HepG2 (cell line): ENCODE results near the gene TPCN2. TPM values are rescaled to one million over a fixed set of nuclear protein-coding genes. Genes with fewer than 3 reads are reported as not detected.

Source experiments
- GATA4 ChIP-seq: sonication (generic); IDR thresholded peaks from 2 replicates; pipeline ENCODE4 v1.6.1; 2016; ENCODE audit warnings: antibody characterized with exemption, low read depth, borderline replicate concordance
- HNRNPUL1 ChIP-seq: fragments of 200-400 bp; formaldehyde crosslinking; IDR thresholded peaks from 2 replicates; pipeline ENCODE4 v1.6.1; 2017; ENCODE audit warnings: low read depth, mild to moderate bottlenecking, low read length, moderate library complexity
- IKZF4 ChIP-seq: sonication (generic); formaldehyde crosslinking; IDR thresholded peaks from 2 replicates; pipeline ENCODE4 v1.5.1; 2020; ENCODE audit warnings: borderline replicate concordance, mild to moderate bottlenecking, low read depth, missing genetic modification reagents; ENCODE audit errors: not compliant biosample characterization
- MEIS2 ChIP-seq: sonication (generic); formaldehyde crosslinking; IDR thresholded peaks from 2 replicates; pipeline ENCODE4 v1.9.0; 2021; ENCODE audit warnings: mild to moderate bottlenecking, missing genetic modification reagents
- MIER2 ChIP-seq: IDR thresholded peaks from 2 replicates; pipeline ENCODE4 v1.6.1; 2016; ENCODE audit warnings: missing biosample characterization, missing genetic modification reagents
- PCBP2 ChIP-seq: fragments of 200-400 bp; formaldehyde crosslinking; optimal IDR thresholded peaks from 2 replicates; pipeline ENCODE3; 2018; ENCODE audit warnings: low read length, low read depth; ENCODE audit not compliant: poor library complexity, severe bottlenecking
- PPARG ChIP-seq: conservative IDR thresholded peaks from 2 replicates; pipeline ENCODE4 v1.6.1; 2016; ENCODE audit warnings: missing biosample characterization, missing genetic modification reagents
- REL ChIP-seq: sonication (generic); formaldehyde crosslinking; conservative IDR thresholded peaks from 2 replicates; pipeline ENCODE4 v1.8.0; 2022; ENCODE audit warnings: mild to moderate bottlenecking, missing genetic modification reagents, moderate library complexity
- ZNF317 ChIP-seq: sonication (generic); formaldehyde crosslinking; IDR thresholded peaks from 2 replicates; pipeline ENCODE4 v1.5.0; 2020; ENCODE audit warnings: mild to moderate bottlenecking, missing genetic modification reagents
- ZNF510 ChIP-seq: sonication (generic); formaldehyde crosslinking; IDR thresholded peaks from 2 replicates; pipeline ENCODE4 v1.4.0; 2020; ENCODE audit warnings: low read depth, mild to moderate bottlenecking, missing genetic modification reagents
- ZNF614 ChIP-seq: IDR thresholded peaks from 2 replicates; pipeline ENCODE4 v1.6.1; 2018; ENCODE audit warnings: missing biosample characterization, missing genetic modification reagents, inconsistent platforms, borderline replicate concordance
- ZNF704 ChIP-seq: sonication (generic); formaldehyde crosslinking; IDR thresholded peaks from 2 replicates; pipeline ENCODE4 v1.8.1; 2023; ENCODE audit warnings: mild to moderate bottlenecking, inconsistent platforms, moderate library complexity, missing genetic modification reagents, borderline replicate concordance
- ZNF773 ChIP-seq: sonication (generic); formaldehyde crosslinking; IDR thresholded peaks from 2 replicates; pipeline ENCODE4 v1.4.0; 2020; ENCODE audit warnings: missing genetic modification reagents, borderline replicate concordance
- ZNF839 ChIP-seq: sonication (generic); formaldehyde crosslinking; IDR thresholded peaks from 2 replicates; pipeline ENCODE4 v1.4.0; 2020; ENCODE audit warnings: missing genetic modification reagents, mild to moderate bottlenecking, borderline replicate concordance
- ZNF879 ChIP-seq: sonication (generic); formaldehyde crosslinking; IDR thresholded peaks from 2 replicates; pipeline ENCODE4 v1.8.1; 2023; ENCODE audit warnings: missing genetic modification reagents
- polyA plus RNA-seq, 8 experiments: library from polyadenylated mRNA; depleted of rRNA in 3 of 8; stranded (reverse) in 7 of 8; unstranded in 1 of 8; fragments of >200 nt; fragmentation: Illumina TruSeq in 4 of 8; extraction: Trizol in 4 of 8; gene quantifications; 2 replicates each; pipeline versions ENCODE4 v1.2.1 to v1.2.3, GENCODE V29; 2011 to 2016; ENCODE audit warnings: low read depth in 4 of 8, missing spikeins in 1 of 8, mixed read lengths in 1 of 8; ENCODE audit not compliant: insufficient read depth in 1 of 8
- total RNA-seq, 5 experiments: library from RNA; depleted of rRNA; stranded (reverse); fragments of >200 nt; fragmentation: Illumina TruSeq; extraction: Trizol; gene quantifications; 2 replicates each; pipeline ENCODE4 v1.2.3, GENCODE V29; 2016; ENCODE audit warnings: low read depth in 1 of 5
- TF ChIP-seq, protein P1 (sequence below), 2 experiments: sonication (generic) in 1 of 2; formaldehyde crosslinking in 1 of 2; IDR thresholded peaks; 2 replicates each; pipeline versions ENCODE4 v1.6.1 to v1.9.0; 2014 to 2022; ENCODE audit warnings: antibody characterized with exemption in 1 of 2, borderline replicate concordance in 1 of 2, inconsistent platforms in 1 of 2, low read depth in 1 of 2, missing genetic modification reagents in 1 of 2
- TF ChIP-seq, protein P2 (sequence below): sonication (generic); formaldehyde crosslinking; IDR thresholded peaks from 2 replicates; pipeline ENCODE4 v1.4.0; 2020; ENCODE audit warnings: missing genetic modification reagents
- TF ChIP-seq, protein P3 (sequence below): sonication (generic); formaldehyde crosslinking; IDR thresholded peaks from 2 replicates; pipeline ENCODE4 v1.4.0; 2020; ENCODE audit warnings: mild to moderate bottlenecking, missing genetic modification reagents

The TPCN2 gene
- total and polyA plus RNA-seq, 2 of the 13 experiments (the other 11 are each of a cell fraction or from before 2014, with no cell fraction given): 5.6 to 5.9 TPM

GRCh38 chr11:69122630-69123431, 74.1 kb downstream of the TPCN2 start (continued):
- TF ChIP-seq GATA4 (no peak), ZNF510 (CRISPR knock-in tag) (no peak), MEIS2 (CRISPR knock-in tag) (peak; percentile 38; the same call in 1 of the 2 replicates), HNRNPUL1 (no peak), PPARG (CRISPR knock-in tag) (peak; percentile 53; the same call in 1 of the 2 replicates), ZNF773 (CRISPR knock-in tag) (no peak), ZNF879 (CRISPR knock-in tag) (no peak), ZNF317 (CRISPR knock-in tag) (no peak), IKZF4 (no peak), MIER2 (no peak), PCBP2 (no peak), ZNF839 (CRISPR knock-in tag) (no peak), ZNF704 (CRISPR knock-in tag) (no peak), REL (no peak), ZNF614 (CRISPR knock-in tag) (peak; percentile 51; the same call in 1 of the 2 replicates)
- TF ChIP-seq, protein P1, sequence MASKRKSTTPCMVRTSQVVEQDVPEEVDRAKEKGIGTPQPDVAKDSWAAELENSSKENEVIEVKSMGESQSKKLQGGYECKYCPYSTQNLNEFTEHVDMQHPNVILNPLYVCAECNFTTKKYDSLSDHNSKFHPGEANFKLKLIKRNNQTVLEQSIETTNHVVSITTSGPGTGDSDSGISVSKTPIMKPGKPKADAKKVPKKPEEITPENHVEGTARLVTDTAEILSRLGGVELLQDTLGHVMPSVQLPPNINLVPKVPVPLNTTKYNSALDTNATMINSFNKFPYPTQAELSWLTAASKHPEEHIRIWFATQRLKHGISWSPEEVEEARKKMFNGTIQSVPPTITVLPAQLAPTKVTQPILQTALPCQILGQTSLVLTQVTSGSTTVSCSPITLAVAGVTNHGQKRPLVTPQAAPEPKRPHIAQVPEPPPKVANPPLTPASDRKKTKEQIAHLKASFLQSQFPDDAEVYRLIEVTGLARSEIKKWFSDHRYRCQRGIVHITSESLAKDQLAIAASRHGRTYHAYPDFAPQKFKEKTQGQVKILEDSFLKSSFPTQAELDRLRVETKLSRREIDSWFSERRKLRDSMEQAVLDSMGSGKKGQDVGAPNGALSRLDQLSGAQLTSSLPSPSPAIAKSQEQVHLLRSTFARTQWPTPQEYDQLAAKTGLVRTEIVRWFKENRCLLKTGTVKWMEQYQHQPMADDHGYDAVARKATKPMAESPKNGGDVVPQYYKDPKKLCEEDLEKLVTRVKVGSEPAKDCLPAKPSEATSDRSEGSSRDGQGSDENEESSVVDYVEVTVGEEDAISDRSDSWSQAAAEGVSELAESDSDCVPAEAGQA (IDR thresholded peaks at IDR 0.05; ENCODE audit: low read depth): no peak
- TF ChIP-seq, protein P1 (CRISPR knock-in tag; IDR thresholded peaks at IDR 0.05; ENCODE audit: borderline replicate concordance): no peak
- TF ChIP-seq, protein P2, sequence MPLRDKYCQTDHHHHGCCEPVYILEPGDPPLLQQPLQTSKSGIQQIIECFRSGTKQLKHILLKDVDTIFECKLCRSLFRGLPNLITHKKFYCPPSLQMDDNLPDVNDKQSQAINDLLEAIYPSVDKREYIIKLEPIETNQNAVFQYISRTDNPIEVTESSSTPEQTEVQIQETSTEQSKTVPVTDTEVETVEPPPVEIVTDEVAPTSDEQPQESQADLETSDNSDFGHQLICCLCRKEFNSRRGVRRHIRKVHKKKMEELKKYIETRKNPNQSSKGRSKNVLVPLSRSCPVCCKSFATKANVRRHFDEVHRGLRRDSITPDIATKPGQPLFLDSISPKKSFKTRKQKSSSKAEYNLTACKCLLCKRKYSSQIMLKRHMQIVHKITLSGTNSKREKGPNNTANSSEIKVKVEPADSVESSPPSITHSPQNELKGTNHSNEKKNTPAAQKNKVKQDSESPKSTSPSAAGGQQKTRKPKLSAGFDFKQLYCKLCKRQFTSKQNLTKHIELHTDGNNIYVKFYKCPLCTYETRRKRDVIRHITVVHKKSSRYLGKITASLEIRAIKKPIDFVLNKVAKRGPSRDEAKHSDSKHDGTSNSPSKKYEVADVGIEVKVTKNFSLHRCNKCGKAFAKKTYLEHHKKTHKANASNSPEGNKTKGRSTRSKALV: no peak
- TF ChIP-seq, protein P3, sequence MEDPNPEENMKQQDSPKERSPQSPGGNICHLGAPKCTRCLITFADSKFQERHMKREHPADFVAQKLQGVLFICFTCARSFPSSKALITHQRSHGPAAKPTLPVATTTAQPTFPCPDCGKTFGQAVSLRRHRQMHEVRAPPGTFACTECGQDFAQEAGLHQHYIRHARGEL (CRISPR knock-in tag): no peak
